Glutamatergic neuron (in vitro differentiated cells): ENCODE results near the gene DCLRE1C. TPM values are rescaled to one million over a fixed set of nuclear protein-coding genes. Genes with fewer than 3 reads are reported as not detected.
"Not testable (repeated sequence)": the region's sequence is repeated elsewhere in the genome, so short reads cannot be mapped to it uniquely, and the experiment has no call there.

ENCODE experiments used
- DNase-seq: peaks from one replicate; pipeline ENCODE4 v3.0.0; 2022
- H3K27ac Mint-ChIP-seq: one replicate; pipeline ENCODE4 v1.8.0; 2020; ENCODE audit warnings: mild to moderate bottlenecking, mixed read lengths, inconsistent platforms; ENCODE audit not compliant: unreplicated experiment
- H3K27me3 Mint-ChIP-seq: one replicate; pipeline ENCODE4 v1.8.0; 2020; ENCODE audit warnings: mild to moderate bottlenecking, moderate library complexity, mixed read lengths, inconsistent platforms; ENCODE audit not compliant: unreplicated experiment
- H3K36me3 Mint-ChIP-seq: one replicate; pipeline ENCODE4 v1.8.0; 2020; ENCODE audit warnings: mild to moderate bottlenecking, mixed read lengths, inconsistent platforms; ENCODE audit not compliant: unreplicated experiment
- H3K4me1 Mint-ChIP-seq: one replicate; pipeline ENCODE4 v1.8.0; 2020; ENCODE audit warnings: mild to moderate bottlenecking, low read depth, mixed read lengths, inconsistent platforms; ENCODE audit not compliant: unreplicated experiment
- H3K4me3 Mint-ChIP-seq: one replicate; pipeline ENCODE4 v1.8.0; 2020; ENCODE audit warnings: mild to moderate bottlenecking, mixed read lengths, inconsistent platforms; ENCODE audit not compliant: unreplicated experiment
- H3K9me3 Mint-ChIP-seq: one replicate; pipeline ENCODE4 v1.8.0; 2020; ENCODE audit warnings: mild to moderate bottlenecking, moderate library complexity, mixed read lengths, inconsistent platforms; ENCODE audit not compliant: unreplicated experiment
- total RNA-seq: library from RNA; stranded (reverse); fragmentation: NEBNext Ultra II Directional; extraction: Animal tissue kit (Norgen Biotek cat#: 25700); gene quantifications from one replicate; pipeline ENCODE4 v1.2.1, GENCODE V29; 2021; ENCODE audit not compliant: unreplicated experiment
- TF ChIP-seq, protein P1 (sequence below): fragments of 200-600 bp; sonication (generic); IDR thresholded peaks from one replicate; pipeline ENCODE4 v1.5.0; 2021; ENCODE audit not compliant: partially characterized antibody, unreplicated experiment

The DCLRE1C gene
- total RNA-seq, 1 donor from 2014 or later = 8.5 TPM

DNA sequence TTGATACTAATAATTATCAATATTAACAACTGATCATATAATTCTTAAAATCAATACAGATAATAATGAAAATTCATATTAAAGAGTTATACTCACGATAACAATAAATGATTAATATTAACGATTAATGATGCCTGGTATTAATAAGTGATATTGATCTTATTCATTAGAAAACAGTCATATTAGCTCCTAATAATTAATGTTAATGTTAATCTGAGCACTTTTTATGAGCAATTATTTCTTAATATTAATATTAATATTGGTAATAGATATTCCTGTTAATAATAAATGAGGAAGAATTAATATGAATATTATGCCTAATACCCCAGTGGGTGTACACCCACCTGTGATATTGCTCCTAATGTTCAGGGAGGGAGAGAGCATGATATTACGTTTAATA is 28.8 kb upstream of the DCLRE1C start:
- Mint-ChIP-seq H3K9me3 (peaks cover 1% of the 10 kb centered on the region), H3K27me3 (peaks cover 2% of the 10 kb centered on the region), H3K27ac (no peak overlapping the region), H3K4me1 (no peaks in the 10 kb centered on the region), H3K4me3 (no peak overlapping the region), H3K36me3 (peaks cover 4% of the 10 kb centered on the region)
- TF ChIP-seq, protein P1, sequence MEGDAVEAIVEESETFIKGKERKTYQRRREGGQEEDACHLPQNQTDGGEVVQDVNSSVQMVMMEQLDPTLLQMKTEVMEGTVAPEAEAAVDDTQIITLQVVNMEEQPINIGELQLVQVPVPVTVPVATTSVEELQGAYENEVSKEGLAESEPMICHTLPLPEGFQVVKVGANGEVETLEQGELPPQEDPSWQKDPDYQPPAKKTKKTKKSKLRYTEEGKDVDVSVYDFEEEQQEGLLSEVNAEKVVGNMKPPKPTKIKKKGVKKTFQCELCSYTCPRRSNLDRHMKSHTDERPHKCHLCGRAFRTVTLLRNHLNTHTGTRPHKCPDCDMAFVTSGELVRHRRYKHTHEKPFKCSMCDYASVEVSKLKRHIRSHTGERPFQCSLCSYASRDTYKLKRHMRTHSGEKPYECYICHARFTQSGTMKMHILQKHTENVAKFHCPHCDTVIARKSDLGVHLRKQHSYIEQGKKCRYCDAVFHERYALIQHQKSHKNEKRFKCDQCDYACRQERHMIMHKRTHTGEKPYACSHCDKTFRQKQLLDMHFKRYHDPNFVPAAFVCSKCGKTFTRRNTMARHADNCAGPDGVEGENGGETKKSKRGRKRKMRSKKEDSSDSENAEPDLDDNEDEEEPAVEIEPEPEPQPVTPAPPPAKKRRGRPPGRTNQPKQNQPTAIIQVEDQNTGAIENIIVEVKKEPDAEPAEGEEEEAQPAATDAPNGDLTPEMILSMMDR = no peak
- DNase-seq = no peak

DNA sequence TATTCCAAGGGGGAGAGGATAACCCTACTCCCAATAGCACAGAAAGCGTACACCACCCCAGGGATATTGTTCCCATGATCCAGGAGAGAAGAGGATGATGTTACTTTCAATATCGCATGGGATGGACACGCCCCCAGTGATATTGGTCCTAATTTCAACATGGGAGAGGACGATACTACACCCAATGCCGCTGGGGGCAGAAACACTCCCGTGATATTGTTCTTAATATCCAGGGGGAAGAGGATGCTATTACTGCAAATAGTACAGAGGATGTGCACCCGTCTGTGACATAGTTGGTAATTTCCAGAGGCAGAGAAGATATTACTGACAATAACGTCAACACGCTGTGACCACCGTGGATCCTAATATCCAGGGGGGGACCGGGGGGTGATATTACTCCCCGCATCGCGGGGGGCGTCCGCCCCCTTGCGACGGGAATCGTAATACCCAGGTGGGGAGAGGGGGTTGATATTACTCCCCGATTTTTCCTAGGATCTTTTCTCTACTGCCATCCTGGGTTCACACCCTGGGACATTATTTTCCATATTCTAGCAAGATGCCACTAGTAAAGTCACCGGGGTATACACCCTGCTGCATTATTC is 21.9 kb upstream of the DCLRE1C start:
- DNase-seq = no peak
- Mint-ChIP-seq H3K4me3 (no peak overlapping the region), H3K27ac (no peak overlapping the region), H3K9me3 (peaks cover 2% of the 10 kb centered on the region), H3K27me3 (no peaks in the 10 kb centered on the region), H3K36me3 (no peaks in the 10 kb centered on the region), H3K4me1 (no peaks in the 10 kb centered on the region)
- TF ChIP-seq, protein P1 = no peak

DNA sequence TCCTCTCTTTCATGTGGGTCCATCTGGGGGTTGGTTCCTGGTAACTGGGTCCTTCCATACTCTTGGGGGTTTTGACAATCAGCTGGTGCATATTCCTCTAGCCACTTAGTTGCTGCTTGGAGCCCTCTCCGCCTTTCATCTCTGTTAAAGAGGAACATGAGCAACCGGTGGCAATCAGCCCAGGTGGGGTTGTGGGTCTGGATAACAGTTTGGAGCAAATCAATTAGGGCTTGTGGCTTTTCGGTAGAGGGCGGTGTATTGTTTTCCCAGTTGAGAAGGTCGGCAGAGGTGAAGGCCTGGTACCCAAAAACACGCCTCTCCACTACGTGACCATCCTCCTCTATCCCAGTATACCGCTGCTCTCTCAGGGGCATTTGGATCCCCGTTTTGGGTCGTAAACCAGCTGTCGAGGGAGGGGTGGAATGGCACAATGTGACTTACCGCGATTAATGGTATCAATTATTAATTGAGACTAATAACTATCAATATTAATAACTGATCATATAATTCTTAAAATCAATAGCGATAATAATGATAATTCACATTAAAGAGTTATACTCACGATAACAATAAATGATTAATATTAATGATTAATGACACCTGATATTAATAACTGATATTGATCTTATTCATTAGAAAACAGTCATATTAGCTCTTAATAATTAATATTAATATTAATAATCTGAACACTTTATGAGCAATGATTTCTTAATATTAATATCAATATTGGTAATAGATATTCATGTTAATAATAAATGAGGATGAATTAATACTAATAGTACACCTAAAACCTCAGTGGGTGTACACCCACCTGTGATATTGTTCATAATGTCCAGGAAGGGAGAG is 20.5 kb upstream of the DCLRE1C start:
- DNase-seq, H3K27ac Mint-ChIP-seq, H3K27me3 Mint-ChIP-seq, H3K9me3 Mint-ChIP-seq, H3K36me3 Mint-ChIP-seq, H3K4me1 Mint-ChIP-seq, H3K4me3 Mint-ChIP-seq: not testable (repeated sequence)

DNA sequence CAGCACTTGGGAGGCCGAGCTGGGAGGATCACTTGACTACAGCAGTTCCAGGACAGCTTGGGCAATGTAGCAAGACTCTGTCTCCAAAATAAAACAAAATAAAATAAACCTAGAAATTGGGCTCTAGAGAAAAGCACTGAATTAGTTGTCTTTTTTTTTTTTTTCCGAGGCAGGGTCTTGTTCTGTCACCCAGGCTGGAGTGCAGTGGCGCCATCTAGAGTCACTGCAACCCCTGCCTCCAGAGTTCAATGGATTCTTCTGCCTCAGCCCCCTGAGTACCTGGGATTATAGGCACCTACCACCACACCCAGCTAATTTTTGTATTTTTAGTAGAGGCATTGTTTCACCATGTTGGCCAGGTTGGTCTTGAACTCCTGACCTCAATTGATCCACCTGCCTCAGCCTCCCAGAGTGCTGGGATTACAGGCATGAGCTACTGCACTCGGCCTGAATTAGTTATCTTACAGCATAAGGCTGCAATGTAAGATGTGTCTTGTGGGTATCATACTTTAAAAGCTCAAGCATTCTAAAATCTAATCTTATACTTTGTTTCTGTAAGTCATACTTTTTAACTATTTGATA is 18.1 kb upstream of the DCLRE1C start:
- Mint-ChIP-seq H3K36me3 (no peaks in the 10 kb centered on the region), H3K27ac (no peak overlapping the region), H3K27me3 (no peaks in the 10 kb centered on the region), H3K4me3 (no peak overlapping the region), H3K4me1 (no peaks in the 10 kb centered on the region), H3K9me3 (peaks cover 2% of the 10 kb centered on the region)
- TF ChIP-seq, protein P1 = peak; percentile 39
- peak; percentile 60 for DNase-seq

DNA sequence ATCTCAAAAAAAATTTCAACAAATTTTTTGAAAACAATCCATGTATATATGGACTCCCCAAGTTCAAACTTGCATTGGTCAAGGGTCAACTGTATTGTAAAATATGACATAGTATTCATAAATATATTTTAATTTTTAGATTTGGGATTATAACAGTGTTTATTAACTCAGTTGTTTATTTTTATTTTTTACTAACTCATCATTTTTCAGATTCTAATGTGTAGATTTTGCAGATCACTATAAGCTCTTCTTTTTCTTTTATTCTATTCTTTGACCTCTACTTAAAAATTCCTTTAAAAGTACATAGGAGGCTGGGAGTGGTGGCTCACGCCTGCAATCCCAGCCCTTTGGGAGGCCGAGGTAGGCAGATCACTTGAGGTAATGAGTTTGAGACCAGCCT is 14.0 kb upstream of the DCLRE1C start:
- Mint-ChIP-seq H3K4me3 (no peak overlapping the region), H3K27ac (no peak overlapping the region), H3K27me3 (no peaks in the 10 kb centered on the region), H3K36me3 (no peaks in the 10 kb centered on the region), H3K4me1 (no peaks in the 10 kb centered on the region), H3K9me3 (no peaks in the 10 kb centered on the region)
- DNase-seq = no peak
- TF ChIP-seq, protein P1 = no peak
